ENCODE results near the gene CYLD.

The CYLD gene

GRCh38 chr16:50781518-50781917 lies 39.6 kb downstream of the CYLD start:
- H3K27ac ChIP-seq (replicated peaks): no peak overlapping the region
- no peak for DNase-seq (ENCODE audit: low read depth in 1 of 2, low spot score in 1 of 2)
- TF ChIP-seq SPI1 (IDR thresholded peaks at IDR 0.05; ENCODE audit: borderline replicate concordance, low read depth) (no peak), CTCF (IDR thresholded peaks at IDR 0.05; ENCODE audit: insufficient read depth, low read length) (no peak), POLR2AphosphoS5 (IDR thresholded peaks at IDR 0.05; ENCODE audit: low read depth) (no peak), GABPA (IDR thresholded peaks at IDR 0.05; ENCODE audit: low read depth) (no peak)
- TF ChIP-seq, protein P1, sequence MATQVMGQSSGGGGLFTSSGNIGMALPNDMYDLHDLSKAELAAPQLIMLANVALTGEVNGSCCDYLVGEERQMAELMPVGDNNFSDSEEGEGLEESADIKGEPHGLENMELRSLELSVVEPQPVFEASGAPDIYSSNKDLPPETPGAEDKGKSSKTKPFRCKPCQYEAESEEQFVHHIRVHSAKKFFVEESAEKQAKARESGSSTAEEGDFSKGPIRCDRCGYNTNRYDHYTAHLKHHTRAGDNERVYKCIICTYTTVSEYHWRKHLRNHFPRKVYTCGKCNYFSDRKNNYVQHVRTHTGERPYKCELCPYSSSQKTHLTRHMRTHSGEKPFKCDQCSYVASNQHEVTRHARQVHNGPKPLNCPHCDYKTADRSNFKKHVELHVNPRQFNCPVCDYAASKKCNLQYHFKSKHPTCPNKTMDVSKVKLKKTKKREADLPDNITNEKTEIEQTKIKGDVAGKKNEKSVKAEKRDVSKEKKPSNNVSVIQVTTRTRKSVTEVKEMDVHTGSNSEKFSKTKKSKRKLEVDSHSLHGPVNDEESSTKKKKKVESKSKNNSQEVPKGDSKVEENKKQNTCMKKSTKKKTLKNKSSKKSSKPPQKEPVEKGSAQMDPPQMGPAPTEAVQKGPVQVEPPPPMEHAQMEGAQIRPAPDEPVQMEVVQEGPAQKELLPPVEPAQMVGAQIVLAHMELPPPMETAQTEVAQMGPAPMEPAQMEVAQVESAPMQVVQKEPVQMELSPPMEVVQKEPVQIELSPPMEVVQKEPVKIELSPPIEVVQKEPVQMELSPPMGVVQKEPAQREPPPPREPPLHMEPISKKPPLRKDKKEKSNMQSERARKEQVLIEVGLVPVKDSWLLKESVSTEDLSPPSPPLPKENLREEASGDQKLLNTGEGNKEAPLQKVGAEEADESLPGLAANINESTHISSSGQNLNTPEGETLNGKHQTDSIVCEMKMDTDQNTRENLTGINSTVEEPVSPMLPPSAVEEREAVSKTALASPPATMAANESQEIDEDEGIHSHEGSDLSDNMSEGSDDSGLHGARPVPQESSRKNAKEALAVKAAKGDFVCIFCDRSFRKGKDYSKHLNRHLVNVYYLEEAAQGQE (IDR thresholded peaks at IDR 0.05; ENCODE audit: insufficient replicate concordance, low read depth): no peak
- H3K4me3 ChIP-seq (replicated peaks; ENCODE audit: insufficient read depth, low read length): no peak overlapping the region
- no peaks in the 10 kb centered on the region for H3K27me3 ChIP-seq (ENCODE audit: insufficient read depth, poor library complexity, severe bottlenecking)

- H3K27me3 ChIP-seq (ENCODE audit: insufficient read depth, poor library complexity, severe bottlenecking): no peaks in the 10 kb centered on the region
- TF ChIP-seq GABPA (IDR thresholded peaks at IDR 0.05; ENCODE audit: low read depth) (no peak), POLR2AphosphoS5 (IDR thresholded peaks at IDR 0.05; ENCODE audit: low read depth) (no peak), SPI1 (IDR thresholded peaks at IDR 0.05; ENCODE audit: borderline replicate concordance, low read depth) (no peak), CTCF (IDR thresholded peaks at IDR 0.05; ENCODE audit: insufficient read depth, low read length) (no peak)
- TF ChIP-seq, protein P1 (IDR thresholded peaks at IDR 0.05; ENCODE audit: insufficient replicate concordance, low read depth): no peak
- no peak overlapping the region for H3K4me3 ChIP-seq (replicated peaks; ENCODE audit: insufficient read depth, low read length)
- no peak for DNase-seq (ENCODE audit: low read depth in 1 of 2, low spot score in 1 of 2)
- no peak overlapping the region for H3K27ac ChIP-seq (replicated peaks)
These were observed 47.9 kb downstream of the CYLD start for GRCh38 chr16:50789757-50790156.

DNA sequence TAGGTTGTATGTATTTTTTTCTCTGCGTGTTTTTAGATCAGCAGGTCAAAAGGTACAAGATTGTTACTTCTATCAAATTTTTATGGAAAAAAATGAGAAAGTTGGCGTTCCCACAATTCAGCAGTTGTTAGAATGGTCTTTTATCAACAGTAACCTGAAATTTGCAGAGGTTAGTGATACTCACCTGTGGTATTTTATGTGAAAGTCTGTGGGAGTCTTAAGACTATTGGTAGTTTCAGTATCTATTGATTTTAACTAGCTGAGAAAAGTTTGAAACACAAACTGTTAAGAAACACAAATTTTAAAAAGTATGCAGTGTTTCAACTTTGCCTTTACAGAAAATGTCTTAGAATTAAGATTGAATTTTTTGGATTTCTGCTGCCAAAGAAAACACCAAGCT lies 49.6 kb downstream of the CYLD start:
- TF ChIP-seq GABPA (IDR thresholded peaks at IDR 0.05; ENCODE audit: low read depth) (no peak), POLR2AphosphoS5 (IDR thresholded peaks at IDR 0.05; ENCODE audit: low read depth) (no peak), SPI1 (IDR thresholded peaks at IDR 0.05; ENCODE audit: borderline replicate concordance, low read depth) (no peak), CTCF (IDR thresholded peaks at IDR 0.05; ENCODE audit: insufficient read depth, low read length) (no peak)
- TF ChIP-seq, protein P1 (IDR thresholded peaks at IDR 0.05; ENCODE audit: insufficient replicate concordance, low read depth): no peak
- H3K4me3 ChIP-seq (replicated peaks; ENCODE audit: insufficient read depth, low read length): no peak overlapping the region
- H3K27me3 ChIP-seq (ENCODE audit: insufficient read depth, poor library complexity, severe bottlenecking): no peaks in the 10 kb centered on the region
- no peak for DNase-seq (ENCODE audit: low read depth in 1 of 2, low spot score in 1 of 2)
- no peak overlapping the region for H3K27ac ChIP-seq (replicated peaks)
